ENCODE results near the gene CTSG.
"Not testable (repeated sequence)": the region's sequence is repeated elsewhere in the genome, so short reads cannot be mapped to it uniquely, and the experiment has no call there.

CTSG gene

DNA sequence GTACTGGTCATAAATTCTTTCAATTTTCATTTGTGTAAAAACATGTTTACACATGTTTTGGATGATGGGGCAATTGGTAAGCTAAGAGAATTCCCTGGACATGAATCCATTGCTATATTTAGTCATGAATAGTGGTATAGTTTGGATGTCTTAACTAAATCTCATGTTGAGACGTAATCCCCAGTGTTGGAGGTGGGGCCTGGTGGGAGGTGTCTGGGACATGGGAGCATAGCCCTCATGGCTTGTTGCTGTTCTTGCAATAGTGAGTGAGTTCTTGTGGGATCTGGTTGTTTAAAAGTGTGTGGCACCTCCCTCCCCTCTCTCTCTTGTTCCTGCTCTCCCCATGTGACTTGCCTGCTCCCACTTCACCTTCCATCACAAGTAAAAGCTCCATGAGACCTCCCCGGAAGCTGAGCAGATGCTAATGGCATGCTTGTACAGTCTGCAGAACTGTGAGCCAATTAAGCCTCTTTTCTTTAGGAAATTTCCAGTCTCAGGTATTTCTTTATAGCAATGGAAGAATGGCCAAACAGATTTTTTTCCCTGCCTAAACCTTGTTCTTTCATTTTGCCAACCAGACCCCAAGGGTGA lies 33.6 kb downstream of the CTSG start:
- no peak for DNase-seq (ENCODE audit: low spot score)

DNA sequence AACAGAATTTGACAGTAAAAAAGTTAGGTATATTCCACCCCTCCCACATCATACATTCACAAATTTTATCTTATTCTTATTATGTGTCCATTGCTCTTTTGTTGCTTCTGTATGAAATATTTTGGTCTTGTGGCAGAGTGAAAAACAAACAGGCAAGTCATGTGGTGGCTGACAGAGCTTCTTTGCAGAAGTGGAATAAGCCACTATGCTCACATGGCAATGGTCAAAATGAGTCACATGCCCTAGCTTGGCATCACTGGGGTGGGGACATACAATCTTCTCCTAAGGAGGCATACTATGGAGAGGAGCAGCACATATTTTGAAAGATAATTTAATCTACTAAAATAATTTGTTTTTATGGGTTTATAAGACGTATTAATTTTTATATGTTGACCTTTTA lies 40.3 kb downstream of the CTSG start:
- DNase-seq (ENCODE audit: low spot score), result no peak

DNA sequence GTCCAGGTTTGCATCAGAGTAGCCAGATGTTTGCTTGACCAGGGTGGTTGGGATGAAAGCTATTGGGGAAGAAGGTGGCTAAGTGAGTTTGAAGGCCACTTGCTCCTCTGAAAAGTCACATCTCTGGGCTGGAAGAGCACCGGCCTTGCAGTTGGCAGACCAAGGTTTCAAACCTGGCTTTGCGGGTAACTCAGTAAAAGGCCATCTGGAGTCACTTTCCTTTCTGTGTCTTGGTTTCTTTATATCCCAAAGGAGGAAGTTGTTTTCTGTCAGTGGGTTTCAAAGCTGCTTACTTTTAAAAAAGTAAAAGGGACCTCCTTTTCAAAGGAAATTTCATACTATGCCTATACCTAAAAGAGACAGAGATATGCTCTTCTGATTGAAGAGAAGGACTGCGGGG lies 41.8 kb downstream of the CTSG start:
- DNase-seq (ENCODE audit: low spot score), result no peak

DNA sequence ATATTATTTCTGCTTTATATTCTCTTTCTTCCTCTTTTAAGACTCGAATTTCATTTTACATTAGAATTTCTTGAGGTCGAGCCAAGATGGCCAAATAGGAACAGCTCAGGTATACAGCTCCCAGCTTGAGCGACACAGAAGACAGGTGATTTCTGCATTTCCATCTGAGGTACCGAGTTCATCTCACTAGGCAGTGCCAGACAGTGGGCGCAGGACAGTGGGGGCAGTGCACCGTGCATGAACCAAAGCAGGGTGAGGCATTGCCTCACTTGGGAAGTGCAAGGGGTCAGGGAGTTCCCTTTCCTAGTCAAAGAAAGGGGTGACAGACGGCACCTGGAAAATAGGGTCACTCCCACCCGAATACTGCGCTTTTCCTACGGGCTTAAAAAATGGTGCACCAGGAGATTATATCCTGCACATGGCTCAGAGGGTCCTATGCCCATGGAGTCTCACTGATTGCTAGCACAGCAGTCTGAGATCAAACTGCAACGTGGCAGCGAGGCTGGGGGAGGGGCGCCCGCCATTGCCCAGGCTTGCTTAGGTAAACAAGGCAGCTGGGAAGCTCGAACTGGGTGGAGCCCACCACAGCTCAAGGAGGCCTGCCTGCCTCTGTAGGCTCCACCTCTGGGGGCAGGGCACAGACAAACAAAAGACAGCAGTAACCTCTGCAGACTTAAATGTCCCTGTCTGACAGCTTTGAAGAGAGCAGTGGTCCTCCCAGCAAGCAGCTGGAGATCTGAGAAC lies 50.0 kb downstream of the CTSG start:
- not testable (repeated sequence) for DNase-seq (ENCODE audit: low spot score)

All from D341Med (cell line).